A673 (cell line): ENCODE results near the gene ZMPSTE24. TPM values are rescaled to one million over a fixed set of nuclear protein-coding genes. Genes with fewer than 3 reads are reported as not detected.

Source experiments
- BruUV-seq: library from RNA; stranded (reverse); fragments of 400-500 nt; replicated peaks from 2 replicates; lab custom pipeline; 2021; lab: Mats Ljungman, UMichigan
- CTCF ChIA-PET: fragments of 300-600 bp; sonication (Branson Sonifier 250); formaldehyde crosslinking; loops from one replicate; lab custom pipeline; 2022; ENCODE audit warnings: antibody characterized with exemption; lab: Charles Lee
- POLR2A ChIA-PET: fragments of 300-600 bp; sonication (Branson Sonifier 250); formaldehyde crosslinking; loops from one replicate; lab custom pipeline; 2022; ENCODE audit warnings: antibody characterized with exemption; ENCODE audit not compliant: low non-redundant PET; lab: Charles Lee
- DNase-seq: peaks from one replicate; pipeline ENCODE4 v3.0.0-alpha.2; 2015; ENCODE audit warnings: low spot score
- H3K27ac ChIP-seq: fragments of 200-600 bp; sonication (generic); 2 replicates; pipeline ENCODE4 v1.5.1; 2016; ENCODE audit warnings: mixed run types, low read depth, mild to moderate bottlenecking, mixed read lengths, antibody characterized with exemption, low read length; ENCODE audit not compliant: poor library complexity, severe bottlenecking
- H3K27me3 ChIP-seq: fragments of 200-600 bp; sonication (generic); replicated peaks from 2 replicates; pipeline ENCODE4 v1.6.1; 2017; ENCODE audit warnings: mixed run types, low read depth, mild to moderate bottlenecking, mixed read lengths, antibody characterized with exemption, low read length; ENCODE audit not compliant: insufficient read depth, poor library complexity
- H3K36me3 ChIP-seq: fragments of 200-600 bp; sonication (generic); 2 replicates; pipeline ENCODE4 v1.6.1; 2016; ENCODE audit warnings: mixed run types, mild to moderate bottlenecking, mixed read lengths, antibody characterized with exemption, low read length; ENCODE audit not compliant: insufficient read depth, poor library complexity, severe bottlenecking
- H3K4me1 ChIP-seq: fragments of 200-600 bp; sonication (generic); 2 replicates; pipeline ENCODE4 v1.6.1; 2017; ENCODE audit warnings: mixed run types, mild to moderate bottlenecking, mixed read lengths, antibody characterized with exemption, low read length; ENCODE audit not compliant: insufficient read depth, poor library complexity, severe bottlenecking
- H3K4me3 ChIP-seq: fragments of 200-600 bp; sonication (generic); 2 replicates; pipeline ENCODE4 v1.5.1; 2016; ENCODE audit warnings: low read depth, mixed run types, mild to moderate bottlenecking, mixed read lengths, low read length; ENCODE audit not compliant: poor library complexity, severe bottlenecking
- H3K9me3 ChIP-seq: fragments of 200-600 bp; sonication (generic); 2 replicates; pipeline ENCODE4 v1.6.1; 2016; ENCODE audit warnings: mixed run types, low read depth, mild to moderate bottlenecking, mixed read lengths, antibody characterized with exemption, low read length; ENCODE audit not compliant: poor library complexity, severe bottlenecking
- EZH2 ChIP-seq: fragments of 200-600 bp; sonication (generic); IDR thresholded peaks from 2 replicates; pipeline ENCODE4 v1.6.1; 2017; ENCODE audit warnings: borderline replicate concordance, low read depth, mild to moderate bottlenecking, mixed read lengths, antibody characterized with exemption, low read length; ENCODE audit not compliant: poor library complexity, severe bottlenecking
- intact Hi-C: fragments of 100-400 bp; cut with micrococcal nuclease; formaldehyde crosslinking; loops from one replicate; pipeline ENCODE4 v1.10.0; 2022; ENCODE audit not compliant: unreplicated experiment
- total RNA-seq: library from RNA; stranded (reverse); gene quantifications from 2 replicates; pipeline ENCODE4 v1.2.3, GENCODE V29; 2021
- TF ChIP-seq, protein P1 (sequence below): fragments of 300-800, 200-600 bp; sonication (generic); conservative IDR thresholded peaks from 2 replicates; pipeline ENCODE4 v1.5.1; 2017; ENCODE audit warnings: low read depth, mild to moderate bottlenecking, antibody characterized with exemption, low read length, moderate library complexity, mixed read lengths

Gene ZMPSTE24
- total RNA-seq, 1 experiment from 2014 or later = 72.1 TPM

DNA sequence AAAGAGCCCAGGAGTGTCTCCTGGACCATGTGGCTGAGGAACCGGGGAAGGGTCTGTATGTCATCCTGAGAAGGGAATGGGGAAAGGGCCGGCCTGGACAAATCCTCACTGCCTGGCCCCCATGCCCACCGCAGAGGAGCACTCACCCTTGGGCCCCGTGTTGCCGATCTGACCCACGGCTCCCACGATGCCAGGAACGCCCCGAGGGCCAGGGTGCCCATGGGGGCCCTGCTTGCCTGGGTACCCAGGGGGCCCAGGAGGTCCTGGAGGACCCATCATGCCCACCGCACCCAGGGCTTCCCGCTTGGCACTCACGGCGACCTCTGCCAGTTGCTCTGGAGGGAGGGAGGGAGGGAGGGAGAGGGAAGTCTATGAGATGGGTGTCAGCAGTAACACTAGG is 44.4 kb downstream of the ZMPSTE24 start:
- Histone ChIP-seq H3K4me1 (no peaks in the 10 kb centered on the region), H3K27me3 (no peaks in the 10 kb centered on the region), H3K27ac (no peak overlapping the region), H3K36me3 (no peaks in the 10 kb centered on the region), H3K9me3 (no peaks in the 10 kb centered on the region), H3K4me3 (no peak overlapping the region)
- CTCF ChIA-PET = no interaction called here
- intact Hi-C loops = no loop called here
- no peak for DNase-seq
- BruUV-seq = no TSS peak
- TF ChIP-seq EZH2 = no peak
- TF ChIP-seq, protein P1, sequence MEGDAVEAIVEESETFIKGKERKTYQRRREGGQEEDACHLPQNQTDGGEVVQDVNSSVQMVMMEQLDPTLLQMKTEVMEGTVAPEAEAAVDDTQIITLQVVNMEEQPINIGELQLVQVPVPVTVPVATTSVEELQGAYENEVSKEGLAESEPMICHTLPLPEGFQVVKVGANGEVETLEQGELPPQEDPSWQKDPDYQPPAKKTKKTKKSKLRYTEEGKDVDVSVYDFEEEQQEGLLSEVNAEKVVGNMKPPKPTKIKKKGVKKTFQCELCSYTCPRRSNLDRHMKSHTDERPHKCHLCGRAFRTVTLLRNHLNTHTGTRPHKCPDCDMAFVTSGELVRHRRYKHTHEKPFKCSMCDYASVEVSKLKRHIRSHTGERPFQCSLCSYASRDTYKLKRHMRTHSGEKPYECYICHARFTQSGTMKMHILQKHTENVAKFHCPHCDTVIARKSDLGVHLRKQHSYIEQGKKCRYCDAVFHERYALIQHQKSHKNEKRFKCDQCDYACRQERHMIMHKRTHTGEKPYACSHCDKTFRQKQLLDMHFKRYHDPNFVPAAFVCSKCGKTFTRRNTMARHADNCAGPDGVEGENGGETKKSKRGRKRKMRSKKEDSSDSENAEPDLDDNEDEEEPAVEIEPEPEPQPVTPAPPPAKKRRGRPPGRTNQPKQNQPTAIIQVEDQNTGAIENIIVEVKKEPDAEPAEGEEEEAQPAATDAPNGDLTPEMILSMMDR = no peak
- POLR2A ChIA-PET = no interaction called here

DNA sequence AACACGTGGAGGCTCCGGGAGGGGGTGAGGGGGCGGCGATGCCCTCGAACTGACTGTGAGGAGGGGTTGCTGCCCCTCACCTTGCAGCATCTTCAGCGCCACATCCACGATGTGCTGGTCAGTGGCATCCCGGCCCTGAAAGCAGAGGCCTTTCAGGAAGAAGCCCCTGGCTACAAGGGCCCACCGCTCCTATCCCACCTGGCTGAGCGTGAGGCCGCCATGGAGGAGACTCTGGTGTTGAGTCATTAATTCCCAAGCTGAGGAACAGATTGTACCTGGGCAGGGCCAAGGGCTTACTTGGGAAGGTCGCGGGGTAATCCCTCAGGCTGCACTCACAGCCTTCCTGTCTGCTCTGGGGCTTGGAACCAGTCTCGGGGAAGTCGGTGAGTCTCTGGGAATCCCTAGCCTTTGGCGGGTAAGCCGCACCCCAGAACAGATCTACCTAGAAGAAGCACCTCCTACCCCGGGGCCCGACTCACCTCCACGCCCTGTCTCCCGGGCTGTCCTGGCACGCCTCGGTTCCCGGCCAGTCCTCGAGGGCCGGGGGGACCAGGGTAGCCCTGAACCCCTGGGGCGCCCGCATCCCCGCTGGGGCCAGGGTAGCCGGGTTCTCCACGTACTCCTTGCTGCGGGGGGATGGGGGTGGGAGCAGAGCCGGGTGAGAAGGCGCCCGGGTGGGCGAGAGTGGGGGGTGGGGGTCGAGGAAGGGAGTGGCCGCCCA is 45.2 kb downstream of the ZMPSTE24 start:
- no peak overlapping the region for H3K27ac ChIP-seq
- H3K36me3 ChIP-seq = no peaks in the 10 kb centered on the region
- no peak overlapping the region for H3K4me3 ChIP-seq
- BruUV-seq = no TSS peak
- intact Hi-C loops = no loop called here
- no peaks in the 10 kb centered on the region for H3K27me3 ChIP-seq
- POLR2A ChIA-PET = no interaction called here
- no peaks in the 10 kb centered on the region for H3K9me3 ChIP-seq
- no peak for TF ChIP-seq EZH2
- TF ChIP-seq, protein P1 = no peak
- DNase-seq = no peak
- CTCF ChIA-PET = no interaction called here
- H3K4me1 ChIP-seq = no peaks in the 10 kb centered on the region

DNA sequence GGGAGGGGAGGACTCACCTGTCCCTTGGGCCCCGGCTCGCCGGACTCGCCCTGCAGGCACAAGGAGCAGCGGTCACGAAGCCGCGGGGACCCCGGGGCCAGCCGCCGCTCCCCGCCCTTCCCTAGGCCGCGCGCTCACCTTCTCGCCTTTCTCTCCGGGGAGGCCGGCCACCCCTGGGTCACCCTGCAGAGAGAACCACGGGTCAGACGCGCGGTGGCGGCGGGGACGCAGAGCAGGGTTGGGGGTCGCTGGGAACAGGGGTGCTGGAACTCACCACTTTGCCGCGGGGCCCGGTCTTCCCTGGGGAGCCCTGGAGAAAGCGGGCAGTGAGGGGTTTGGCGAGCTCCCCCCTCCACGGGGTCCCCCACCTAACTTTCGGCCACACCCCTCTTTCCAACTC is 45.8 kb downstream of the ZMPSTE24 start:
- intact Hi-C loops = no loop called here
- Histone ChIP-seq H3K36me3 (no peaks in the 10 kb centered on the region), H3K27ac (no peak overlapping the region), H3K27me3 (no peaks in the 10 kb centered on the region), H3K4me1 (no peaks in the 10 kb centered on the region), H3K9me3 (no peaks in the 10 kb centered on the region), H3K4me3 (no peak overlapping the region)
- TF ChIP-seq EZH2 = no peak
- TF ChIP-seq, protein P1 = no peak
- DNase-seq = no peak
- POLR2A ChIA-PET = no interaction called here
- no TSS peak for BruUV-seq
- CTCF ChIA-PET = no interaction called here
